Colonic mucosa (tissue), 4 donors: ENCODE measurements around the gene SMARCD1. TPM values are rescaled to one million over a fixed set of nuclear protein-coding genes. Genes with fewer than 3 reads are reported as not detected.

Source experiments
- DNase-seq: peaks from one replicate; pipeline ENCODE4 v3.0.0-alpha.2; 2020
- H3K27ac ChIP-seq: fragments of 200-600 bp; one replicate; pipeline ENCODE4 v1.8.0; 2021
- H3K27me3 ChIP-seq: fragments of 200-600 bp; one replicate; pipeline ENCODE4 v1.8.0; 2021
- H3K36me3 ChIP-seq: fragments of 200-600 bp; one replicate; pipeline ENCODE4 v1.8.0; 2021
- H3K4me1 ChIP-seq: fragments of 200-600 bp; one replicate; pipeline ENCODE4 v1.8.0; 2021; ENCODE audit warnings: mild to moderate bottlenecking
- H3K4me3 ChIP-seq: fragments of 200-600 bp; one replicate; pipeline ENCODE4 v1.8.0; 2021
- H3K9ac ChIP-seq, 2 donors: one replicate each; pipeline ENCODE4 v1.7.0; 2013; ENCODE audit warnings: control low read depth in 2 of 2, low read depth in 2 of 2, low read length in 2 of 2
- H3K9me3 ChIP-seq: fragments of 200-600 bp; one replicate; pipeline ENCODE4 v1.8.0; 2021
- intact Hi-C: fragments of 100-400 bp; cut with DNase I; formaldehyde crosslinking; loops from one replicate; pipeline ENCODE4 v1.14.1; 2022
- total RNA-seq, 2 donors: library from RNA; stranded (reverse); fragmentation: NEBNext Ultra II Directional in 1 of 2; extraction: Animal tissue kit (Norgen Biotek cat#: 25700) in 1 of 2; gene quantifications; one replicate each; pipeline ENCODE4 v1.2.1, GENCODE V29; 2021
- TF ChIP-seq, protein P1 (sequence below): fragments of 200-600 bp; IDR thresholded peaks from one replicate; pipeline ENCODE4 v1.8.0; 2022; ENCODE audit warnings: antibody characterized with exemption, mild to moderate bottlenecking
- donor health status: healthy.
- donor health status: DM: no; HTN: no; CAD: no.
- donor health status: DM: no; HTN: no; CAD: no.

The SMARCD1 gene
- 10 to 100 TPM; 30.6 to 43.9 TPM for total RNA-seq

DNA sequence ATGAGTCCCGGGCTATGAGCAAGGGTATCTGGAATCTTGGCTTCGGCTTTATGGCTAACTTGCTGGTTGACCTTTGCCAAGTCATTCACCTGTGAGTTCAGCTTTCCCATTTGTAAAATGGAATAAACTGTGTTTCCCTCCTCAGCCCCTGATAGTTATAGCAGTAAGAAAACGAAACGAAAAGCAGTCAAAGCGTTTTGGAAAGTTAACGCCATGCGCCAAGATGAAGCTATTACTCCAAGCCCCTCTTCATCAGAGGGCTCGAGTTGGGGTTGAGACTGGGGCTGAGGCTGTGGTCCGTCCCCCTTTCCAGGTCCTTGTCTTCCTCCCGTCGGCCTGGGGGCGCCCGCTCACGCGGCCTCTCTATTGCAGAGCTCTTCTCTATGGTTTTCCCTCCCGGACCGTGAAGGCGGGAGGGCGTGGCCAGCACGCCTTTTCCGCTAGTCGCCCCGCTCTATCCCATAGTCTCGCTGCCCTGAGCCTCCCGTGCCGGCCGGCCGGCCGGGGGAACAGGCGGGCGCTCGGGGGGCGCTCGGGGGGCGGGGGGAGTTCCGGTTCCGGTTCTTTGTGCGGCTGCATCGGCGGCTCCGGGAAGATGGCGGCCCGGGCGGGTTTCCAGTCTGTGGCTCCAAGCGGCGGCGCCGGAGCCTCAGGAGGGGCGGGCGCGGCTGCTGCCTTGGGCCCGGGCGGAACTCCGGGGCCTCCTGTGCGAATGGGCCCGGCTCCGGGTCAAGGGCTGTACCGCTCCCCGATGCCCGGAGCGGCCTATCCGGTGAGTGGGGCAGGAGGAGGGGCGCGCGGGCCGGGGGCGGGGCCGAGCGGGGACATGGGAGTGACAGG lies at the start of gene SMARCD1:
TSS of gene SMARCD1 (plus strand) at position 568 of the 840 bp plus-strand sequence. CDS start at position 596, 28 bp downstream.
- no peaks in the 10 kb centered on the region for H3K4me1 ChIP-seq
- H3K9ac ChIP-seq, result peak within 1 kb of the TSS; percentile 77 to 79
- no peaks in the 10 kb centered on the region for H3K27me3 ChIP-seq
- DNase-seq, result peak; percentile 92
- TF ChIP-seq, protein P1, sequence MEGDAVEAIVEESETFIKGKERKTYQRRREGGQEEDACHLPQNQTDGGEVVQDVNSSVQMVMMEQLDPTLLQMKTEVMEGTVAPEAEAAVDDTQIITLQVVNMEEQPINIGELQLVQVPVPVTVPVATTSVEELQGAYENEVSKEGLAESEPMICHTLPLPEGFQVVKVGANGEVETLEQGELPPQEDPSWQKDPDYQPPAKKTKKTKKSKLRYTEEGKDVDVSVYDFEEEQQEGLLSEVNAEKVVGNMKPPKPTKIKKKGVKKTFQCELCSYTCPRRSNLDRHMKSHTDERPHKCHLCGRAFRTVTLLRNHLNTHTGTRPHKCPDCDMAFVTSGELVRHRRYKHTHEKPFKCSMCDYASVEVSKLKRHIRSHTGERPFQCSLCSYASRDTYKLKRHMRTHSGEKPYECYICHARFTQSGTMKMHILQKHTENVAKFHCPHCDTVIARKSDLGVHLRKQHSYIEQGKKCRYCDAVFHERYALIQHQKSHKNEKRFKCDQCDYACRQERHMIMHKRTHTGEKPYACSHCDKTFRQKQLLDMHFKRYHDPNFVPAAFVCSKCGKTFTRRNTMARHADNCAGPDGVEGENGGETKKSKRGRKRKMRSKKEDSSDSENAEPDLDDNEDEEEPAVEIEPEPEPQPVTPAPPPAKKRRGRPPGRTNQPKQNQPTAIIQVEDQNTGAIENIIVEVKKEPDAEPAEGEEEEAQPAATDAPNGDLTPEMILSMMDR, result peak; percentile 25
- H3K9me3 ChIP-seq, result no peaks in the 10 kb centered on the region
- peaks cover 11% of the 10 kb centered on the region for H3K36me3 ChIP-seq
- peak within 1 kb of the TSS; percentile 88 for H3K27ac ChIP-seq
- intact Hi-C loops, result loop anchor here (10.0 kb wide), 1 partner anchor 230 kb away; no protein-coding TSS in a partner anchor
- H3K4me3 ChIP-seq, result peak within 1 kb of the TSS; percentile 93

DNA sequence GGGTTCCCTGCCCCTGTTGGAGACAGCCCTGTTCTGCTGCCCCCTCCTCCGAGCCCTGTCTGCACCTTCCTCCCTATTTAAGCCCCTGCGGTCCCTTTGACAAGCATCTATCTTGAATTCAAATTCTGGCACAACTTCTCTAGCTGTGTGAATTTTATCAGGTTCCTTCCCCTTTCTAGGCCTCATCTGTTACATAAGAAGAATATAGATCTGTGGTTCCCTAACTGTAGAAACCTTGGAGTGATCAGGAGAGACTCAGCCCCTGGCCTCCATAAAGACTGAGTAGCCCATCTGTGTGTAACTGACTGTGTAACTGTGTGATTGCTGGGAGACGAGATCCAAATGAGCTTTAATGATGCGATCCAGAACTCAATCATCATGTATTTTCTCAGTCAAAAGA lies 46.8 kb upstream of the SMARCD1 start:
- intact Hi-C loops, result loop anchor here (5.0 kb wide), 1 partner anchor 34 kb away; no protein-coding TSS in a partner anchor
- Histone ChIP-seq H3K27me3 (no peaks in the 10 kb centered on the region), H3K4me3 (no peak overlapping the region), H3K36me3 (no peaks in the 10 kb centered on the region), H3K9me3 (no peaks in the 10 kb centered on the region), H3K9ac (no peak overlapping the region), H3K27ac (no peak overlapping the region), H3K4me1 (no peaks in the 10 kb centered on the region)
- TF ChIP-seq, protein P1, result no peak
- no peak for DNase-seq

DNA sequence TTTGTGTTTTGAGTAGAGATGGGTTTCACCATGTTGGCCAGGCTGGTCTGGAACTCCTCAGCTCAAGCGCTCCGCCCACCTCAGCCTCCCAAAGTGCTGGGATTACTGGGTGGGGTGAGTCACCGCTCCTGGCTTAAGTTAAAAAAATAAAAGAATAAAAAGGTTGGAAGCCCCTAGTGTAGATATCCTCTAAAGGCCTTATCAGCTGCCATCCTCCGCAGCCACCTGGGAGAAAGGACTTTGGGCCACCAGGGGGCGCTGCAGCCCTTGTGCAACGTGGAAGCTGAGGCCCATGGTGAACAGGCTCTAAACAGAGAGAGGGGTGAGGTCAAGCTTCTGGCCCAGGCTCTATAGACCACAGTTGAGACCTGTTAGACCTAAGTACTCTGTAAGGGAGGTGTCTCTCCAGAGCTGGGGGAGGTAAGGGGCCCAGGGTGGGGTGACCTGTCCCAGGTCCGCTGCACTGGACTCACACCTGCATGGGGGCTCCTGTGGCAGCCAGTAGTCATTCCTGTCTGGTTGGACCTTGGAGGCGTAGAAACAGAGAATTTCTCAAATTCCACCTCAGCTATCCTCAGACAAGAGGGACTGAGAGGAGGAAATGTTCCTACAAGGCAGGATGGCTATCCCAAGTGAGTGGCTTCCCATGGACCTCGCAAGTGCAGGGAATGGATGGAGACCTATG lies 45.8 kb upstream of the SMARCD1 start:
- Histone ChIP-seq H3K9ac (no peak overlapping the region), H3K36me3 (no peaks in the 10 kb centered on the region), H3K9me3 (no peaks in the 10 kb centered on the region), H3K4me3 (no peak overlapping the region), H3K27ac (no peak overlapping the region), H3K4me1 (no peaks in the 10 kb centered on the region), H3K27me3 (no peaks in the 10 kb centered on the region)
- TF ChIP-seq, protein P1, result peak; percentile 93
- DNase-seq, result peak; percentile 88
- intact Hi-C loops, result loop anchor here (5.0 kb wide), 1 partner anchor 33 kb away; no protein-coding TSS in a partner anchor

DNA sequence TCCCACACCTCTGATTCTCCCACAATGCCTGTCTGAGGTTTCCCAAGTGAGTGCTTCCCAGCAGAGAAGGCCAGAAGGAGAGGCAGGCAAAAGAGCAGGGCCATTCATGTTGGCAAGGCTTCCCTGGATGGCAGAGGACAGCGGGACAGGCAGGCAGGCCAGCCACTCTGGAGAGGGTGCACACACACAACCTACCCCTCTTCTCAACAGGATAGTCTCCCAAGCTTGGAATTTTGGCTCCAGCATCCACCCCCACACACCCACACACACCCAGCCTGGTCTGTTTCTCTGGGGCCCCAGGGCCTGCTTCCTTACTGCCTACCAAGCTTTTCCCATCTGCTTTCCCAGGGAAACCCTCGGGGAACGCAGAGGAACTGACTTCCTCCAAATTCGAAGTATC lies 44.5 kb upstream of the SMARCD1 start:
- H3K36me3 ChIP-seq, result no peaks in the 10 kb centered on the region
- H3K27me3 ChIP-seq, result no peaks in the 10 kb centered on the region
- H3K9ac ChIP-seq, result no peak overlapping the region
- TF ChIP-seq, protein P1, result no peak
- H3K4me3 ChIP-seq, result no peak overlapping the region
- H3K9me3 ChIP-seq, result no peaks in the 10 kb centered on the region
- DNase-seq, result no peak
- H3K27ac ChIP-seq, result no peak overlapping the region
- no peaks in the 10 kb centered on the region for H3K4me1 ChIP-seq
- intact Hi-C loops, result no loop called here

DNA sequence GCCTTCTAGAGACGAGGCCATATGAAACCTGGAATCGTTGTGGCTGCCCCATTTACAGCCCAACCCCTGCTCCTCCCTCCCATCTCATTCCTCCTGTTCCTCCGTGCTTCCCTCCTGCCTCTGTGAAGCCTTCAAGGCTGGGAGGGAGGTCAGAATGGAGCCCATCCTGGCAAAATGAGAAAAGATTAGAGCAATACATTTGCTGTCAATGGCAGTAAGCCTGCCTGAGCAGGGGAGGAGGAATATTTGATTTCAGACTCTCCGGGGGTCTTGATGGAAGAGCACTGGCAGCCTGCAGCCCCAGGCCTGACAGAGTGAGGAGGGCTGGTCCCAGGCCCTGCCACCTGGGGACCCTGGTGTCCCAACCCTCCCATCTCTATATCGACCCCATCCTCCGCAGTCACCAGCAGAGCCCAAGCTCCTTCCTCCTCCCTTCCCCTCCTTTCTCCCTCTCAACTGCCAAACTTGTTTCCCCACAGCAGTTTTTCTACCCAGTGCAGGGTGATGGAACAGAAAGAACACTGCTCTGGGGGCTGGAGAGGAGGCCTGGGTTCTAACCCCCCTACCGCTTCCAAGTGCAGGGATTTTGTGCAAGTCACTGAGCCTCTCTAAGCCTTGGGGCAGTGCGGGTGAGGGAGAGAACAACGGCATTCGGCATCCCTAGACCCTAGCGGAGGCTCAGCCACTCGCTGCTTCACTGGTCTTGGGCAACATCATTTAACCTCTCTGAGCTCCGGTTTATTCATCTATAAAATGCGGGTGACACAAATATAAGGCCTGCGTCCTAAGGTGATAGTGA lies 43.9 kb upstream of the SMARCD1 start:
- no peaks in the 10 kb centered on the region for H3K27me3 ChIP-seq
- no peak overlapping the region for H3K4me3 ChIP-seq
- no peaks in the 10 kb centered on the region for H3K36me3 ChIP-seq
- H3K27ac ChIP-seq, result no peak overlapping the region
- intact Hi-C loops, result no loop called here
- DNase-seq, result no peak
- TF ChIP-seq, protein P1, result no peak
- H3K4me1 ChIP-seq, result no peaks in the 10 kb centered on the region
- no peaks in the 10 kb centered on the region for H3K9me3 ChIP-seq
- H3K9ac ChIP-seq, result no peak overlapping the region
